GM20000 (cell line): Measurements from ENCODE around the gene TEAD4.

Experiments used
- DNase-seq: peaks from one replicate; pipeline ENCODE4 v3.0.0; 2012; ENCODE audit warnings: low spot score
- CTCF ChIP-seq: IDR thresholded peaks from 2 replicates; pipeline ENCODE4 v1.5.1; 2012; ENCODE audit warnings: mild to moderate bottlenecking, control low read depth; ENCODE audit errors: extremely low read depth, missing control alignments

Gene TEAD4

GRCh38 chr12:3078086-3078820 is 119.1 kb downstream of the TEAD4 start:
- DNase-seq = no peak
- no peak for TF ChIP-seq CTCF

GRCh38 chr12:3081091-3081490 is 121.9 kb downstream of the TEAD4 start:
- DNase-seq = no peak
- TF ChIP-seq CTCF = no peak

- no peak for DNase-seq
- no peak for TF ChIP-seq CTCF
These were observed 122.7 kb downstream of the TEAD4 start for GRCh38 chr12:3081886-3082285.

GRCh38 chr12:3083241-3083920 is 124.2 kb downstream of the TEAD4 start:
- no peak for TF ChIP-seq CTCF
- no peak for DNase-seq

- no peak for TF ChIP-seq CTCF
These were observed 124.7 kb downstream of the TEAD4 start for GRCh38 chr12:3083921-3084347.

GRCh38 chr12:3084742-3085141 is 125.5 kb downstream of the TEAD4 start:
- TF ChIP-seq CTCF = no peak
- DNase-seq = no peak

More at GRCh38 chr12:3083921-3084347, 124.7 kb downstream of the TEAD4 start:
- DNase-seq = no peak

GRCh38 chr12:3085341-3086139 is 126.3 kb downstream of the TEAD4 start:
- no peak for TF ChIP-seq CTCF
- DNase-seq = no peak
